ENCODE data around the gene ARHGAP1. TPM values are rescaled to one million over a fixed set of nuclear protein-coding genes. Genes with fewer than 3 reads are reported as not detected.
A peak's percentile ranks its signal among the peaks of the same experiment; 100 is the strongest.
"Not testable (repeated sequence)": the region's sequence is repeated elsewhere in the genome, so short reads cannot be mapped to it uniquely, and the experiment has no call there.

The ARHGAP1 gene
- total RNA-seq, 1 experiment from 2014 or later = 21.8 TPM

GRCh38 chr11:46728659-46729040, 28.2 kb upstream of the ARHGAP1 start:
- no peaks in the 10 kb centered on the region for H3K36me3 ChIP-seq
- H3K4me3 ChIP-seq = no peak overlapping the region
- peaks cover 6% of the 10 kb centered on the region; the same call in 1 of the 2 replicates for H3K4me1 ChIP-seq
- no peak overlapping the region for H3K27ac ChIP-seq
- no peaks in the 10 kb centered on the region for H3K9me3 ChIP-seq (replicated peaks)
- DNase-seq = no peak
- no peaks in the 10 kb centered on the region for H3K27me3 ChIP-seq

DNA sequence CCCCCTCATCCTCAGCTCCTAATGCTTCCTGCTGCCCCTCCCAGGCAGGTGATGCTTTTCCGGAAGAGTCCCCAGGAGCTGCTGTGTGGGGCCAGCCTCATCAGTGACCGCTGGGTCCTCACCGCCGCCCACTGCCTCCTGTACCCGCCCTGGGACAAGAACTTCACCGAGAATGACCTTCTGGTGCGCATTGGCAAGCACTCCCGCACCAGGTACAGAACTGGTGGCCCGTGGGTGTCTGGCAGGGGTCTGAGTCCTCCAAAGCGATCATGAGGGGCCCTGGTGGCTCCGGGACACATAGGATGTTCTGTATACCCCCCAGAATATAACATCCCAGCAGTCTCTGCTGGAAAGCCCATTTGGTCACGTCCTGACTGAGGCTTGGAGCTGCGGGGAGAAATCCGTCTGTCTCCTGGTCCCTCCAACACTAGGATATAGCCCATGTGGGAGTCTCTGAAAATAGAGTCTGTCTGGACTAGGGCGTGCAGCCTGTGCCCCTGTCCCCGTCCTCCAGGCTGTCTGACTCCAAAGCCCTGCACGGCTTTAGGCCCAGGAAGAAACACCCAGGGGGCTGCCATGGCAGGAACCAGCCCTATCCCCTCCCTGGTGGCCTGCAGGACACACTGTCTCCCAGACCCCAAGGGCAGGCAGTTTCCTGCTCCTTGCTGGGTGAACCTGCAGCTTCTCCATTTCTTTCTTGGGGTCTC, 27.7 kb upstream of the ARHGAP1 start:
- no peak overlapping the region for H3K4me3 ChIP-seq
- no peak for DNase-seq

DNA sequence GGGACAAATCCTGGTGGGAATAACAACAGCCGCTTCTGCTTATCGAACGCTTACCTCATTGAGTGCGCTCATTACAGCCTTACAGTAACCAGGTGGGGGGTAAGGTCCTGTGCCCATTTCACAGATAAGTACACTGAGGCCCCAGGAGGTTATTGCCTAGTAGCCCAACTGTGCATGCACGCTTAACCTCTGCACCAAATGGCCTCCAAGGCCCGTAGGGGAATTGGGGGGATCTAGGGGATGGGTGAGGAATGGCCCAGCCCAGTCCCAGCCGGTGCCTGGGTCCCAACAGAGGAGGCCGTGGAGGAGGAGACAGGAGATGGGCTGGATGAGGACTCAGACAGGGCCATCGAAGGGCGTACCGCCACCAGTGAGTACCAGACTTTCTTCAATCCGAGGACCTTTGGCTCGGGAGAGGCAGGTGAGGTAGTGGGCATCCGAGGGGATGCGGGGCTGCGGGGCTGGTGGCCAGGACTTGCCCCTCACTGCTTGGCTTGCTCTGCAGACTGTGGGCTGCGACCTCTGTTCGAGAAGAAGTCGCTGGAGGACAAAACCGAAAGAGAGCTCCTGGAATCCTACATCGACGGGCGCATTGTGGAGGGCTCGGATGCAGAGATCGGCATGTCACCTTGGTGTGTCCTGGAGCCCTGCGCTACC, 25.9 kb upstream of the ARHGAP1 start:
- no peak overlapping the region for H3K27ac ChIP-seq
- DNase-seq = no peak
- no peaks in the 10 kb centered on the region for H3K27me3 ChIP-seq
- peaks cover 6% of the 10 kb centered on the region; the same call in 1 of the 2 replicates for H3K4me1 ChIP-seq
- H3K4me3 ChIP-seq = no peak overlapping the region
- no peaks in the 10 kb centered on the region for H3K36me3 ChIP-seq
- H3K9me3 ChIP-seq (replicated peaks) = no peaks in the 10 kb centered on the region

More for the DNA sequence above, 27.7 kb upstream of the ARHGAP1 start:
- Histone ChIP-seq H3K27ac (no peak overlapping the region), H3K27me3 (no peaks in the 10 kb centered on the region), H3K4me1 (peaks cover 6% of the 10 kb centered on the region; the same call in 1 of the 2 replicates), H3K9me3 (replicated peaks) (no peaks in the 10 kb centered on the region), H3K36me3 (no peaks in the 10 kb centered on the region)

GRCh38 chr11:46725338-46726205, 25.2 kb upstream of the ARHGAP1 start:
- Histone ChIP-seq H3K9me3 (replicated peaks) (no peaks in the 10 kb centered on the region), H3K4me3 (no peak overlapping the region), H3K4me1 (peaks cover 6% of the 10 kb centered on the region; the same call in 1 of the 2 replicates), H3K36me3 (no peaks in the 10 kb centered on the region), H3K27ac (no peak overlapping the region), H3K27me3 (no peaks in the 10 kb centered on the region)
- DNase-seq = no peak

DNA sequence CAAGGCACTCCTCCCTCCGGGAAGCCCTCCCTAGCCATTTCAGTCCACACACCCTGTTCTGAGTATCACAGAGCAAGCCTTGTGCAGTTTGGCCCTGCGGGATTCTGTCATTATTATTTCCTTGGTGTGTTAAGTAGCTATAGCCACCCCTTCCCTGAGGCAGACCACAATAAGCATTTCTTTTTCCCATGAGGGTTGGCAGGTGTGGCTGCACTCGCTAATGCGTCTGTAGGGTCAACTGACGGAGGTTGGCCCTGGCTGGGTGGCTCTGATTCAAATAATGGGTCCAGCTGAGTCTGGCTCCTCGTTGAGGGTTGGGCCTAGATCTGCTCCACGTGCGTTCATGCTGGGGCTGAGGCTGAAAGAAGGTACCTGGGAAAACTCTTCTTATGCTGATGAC, 23.7 kb upstream of the ARHGAP1 start:
- peak; percentile 54 to 69 for DNase-seq
- no peaks in the 10 kb centered on the region for H3K36me3 ChIP-seq
- no peak overlapping the region for H3K4me3 ChIP-seq
- no peak overlapping the region for H3K27ac ChIP-seq
- no peaks in the 10 kb centered on the region for H3K9me3 ChIP-seq (replicated peaks)
- H3K4me1 ChIP-seq = peaks cover 6% of the 10 kb centered on the region; the same call in 1 of the 2 replicates
- no peaks in the 10 kb centered on the region for H3K27me3 ChIP-seq

DNA sequence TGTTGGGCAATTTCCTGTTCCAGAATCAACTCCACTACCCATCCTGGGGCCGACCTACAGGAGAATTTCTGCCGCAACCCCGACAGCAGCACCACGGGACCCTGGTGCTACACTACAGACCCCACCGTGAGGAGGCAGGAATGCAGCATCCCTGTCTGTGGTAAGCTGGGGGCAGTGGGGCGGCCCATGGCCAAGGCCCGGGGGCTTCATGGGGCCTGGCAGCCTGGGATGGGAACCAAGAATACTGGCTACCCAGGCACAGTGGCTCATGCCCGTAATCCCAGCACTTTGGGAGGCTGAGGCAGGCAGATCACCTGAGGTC, 22.9 kb upstream of the ARHGAP1 start:
- Histone ChIP-seq H3K36me3 (no peaks in the 10 kb centered on the region), H3K4me3 (no peak overlapping the region), H3K27ac (no peak overlapping the region), H3K27me3 (no peaks in the 10 kb centered on the region), H3K4me1 (peaks cover 6% of the 10 kb centered on the region; the same call in 1 of the 2 replicates), H3K9me3 (replicated peaks) (no peaks in the 10 kb centered on the region)
- no peak for DNase-seq

DNA sequence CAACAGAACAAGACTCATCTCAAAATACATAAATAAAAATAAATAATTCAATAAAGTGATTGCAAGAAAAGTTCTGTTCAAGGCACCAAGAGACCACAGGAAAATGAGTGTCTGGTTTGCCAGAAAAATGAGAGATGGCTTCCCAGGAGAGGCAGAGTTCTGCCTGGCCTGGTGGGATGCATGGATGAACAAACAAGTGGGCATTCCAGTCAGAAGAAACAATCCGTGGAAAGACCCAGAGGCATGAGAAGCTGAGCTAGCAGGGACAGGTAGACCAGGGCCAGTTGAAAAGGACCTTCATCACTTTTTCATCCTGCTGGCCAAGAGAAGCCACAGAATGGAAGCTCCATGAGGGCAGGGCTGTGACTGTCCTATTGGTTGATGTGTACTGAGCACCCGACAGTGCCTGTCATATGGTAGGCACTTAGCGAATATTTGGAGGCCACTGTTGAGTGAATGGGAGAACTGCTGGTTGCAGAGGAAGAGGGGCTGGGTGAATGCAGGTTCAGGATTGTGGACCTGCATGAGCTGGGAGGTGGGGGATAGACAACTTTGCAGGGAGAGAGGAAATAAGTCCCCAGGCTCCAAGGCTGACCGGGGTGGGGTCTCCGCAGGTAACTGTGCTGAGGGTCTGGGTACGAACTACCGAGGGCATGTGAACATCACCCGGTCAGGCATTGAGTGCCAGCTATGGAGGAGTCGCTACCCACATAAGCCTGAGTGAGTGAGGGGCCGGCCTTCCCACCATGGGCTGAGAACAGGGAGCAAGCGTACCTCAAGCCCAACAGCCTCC, 22.3 kb upstream of the ARHGAP1 start:
- Histone ChIP-seq H3K4me1 (peaks cover 6% of the 10 kb centered on the region; the same call in 1 of the 2 replicates), H3K9me3 (replicated peaks) (no peaks in the 10 kb centered on the region), H3K27ac (no peak overlapping the region), H3K36me3 (no peaks in the 10 kb centered on the region), H3K4me3 (no peak overlapping the region), H3K27me3 (no peaks in the 10 kb centered on the region)
- no peak for DNase-seq

DNA sequence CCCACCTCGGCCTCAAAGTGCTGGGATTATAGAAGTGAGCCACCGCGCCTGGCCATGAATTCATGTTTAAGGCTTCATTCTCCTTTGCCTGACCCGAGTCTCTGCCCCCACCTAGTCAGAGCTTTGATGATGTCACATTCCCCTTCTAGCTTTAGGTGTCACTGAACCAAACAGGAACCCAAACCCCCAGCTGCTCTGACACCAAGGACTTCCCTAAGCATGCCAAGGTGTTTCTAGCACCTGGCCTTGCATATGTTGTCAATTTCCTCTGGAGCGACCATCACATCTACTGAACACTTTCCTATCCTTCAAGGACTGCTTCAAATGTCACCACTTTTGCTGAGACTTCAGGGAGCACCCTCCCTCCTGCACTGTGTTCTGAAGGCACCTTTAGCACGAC, 20.9 kb upstream of the ARHGAP1 start:
- Histone ChIP-seq H3K4me1 (peaks cover 6% of the 10 kb centered on the region; the same call in 1 of the 2 replicates), H3K4me3 (no peak overlapping the region), H3K27me3 (no peaks in the 10 kb centered on the region), H3K27ac (no peak overlapping the region), H3K9me3 (replicated peaks) (no peaks in the 10 kb centered on the region), H3K36me3 (no peaks in the 10 kb centered on the region)
- no peak for DNase-seq

- Histone ChIP-seq H3K27me3 (no peaks in the 10 kb centered on the region), H3K4me3 (no peak overlapping the region), H3K27ac (no peak overlapping the region), H3K9me3 (replicated peaks) (no peaks in the 10 kb centered on the region), H3K36me3 (no peaks in the 10 kb centered on the region), H3K4me1 (peaks cover 8% of the 10 kb centered on the region; the same call in 1 of the 2 replicates)
- DNase-seq = no peak
Measured at GRCh38 chr11:46719543-46720218, 19.3 kb upstream of the ARHGAP1 start.

DNA sequence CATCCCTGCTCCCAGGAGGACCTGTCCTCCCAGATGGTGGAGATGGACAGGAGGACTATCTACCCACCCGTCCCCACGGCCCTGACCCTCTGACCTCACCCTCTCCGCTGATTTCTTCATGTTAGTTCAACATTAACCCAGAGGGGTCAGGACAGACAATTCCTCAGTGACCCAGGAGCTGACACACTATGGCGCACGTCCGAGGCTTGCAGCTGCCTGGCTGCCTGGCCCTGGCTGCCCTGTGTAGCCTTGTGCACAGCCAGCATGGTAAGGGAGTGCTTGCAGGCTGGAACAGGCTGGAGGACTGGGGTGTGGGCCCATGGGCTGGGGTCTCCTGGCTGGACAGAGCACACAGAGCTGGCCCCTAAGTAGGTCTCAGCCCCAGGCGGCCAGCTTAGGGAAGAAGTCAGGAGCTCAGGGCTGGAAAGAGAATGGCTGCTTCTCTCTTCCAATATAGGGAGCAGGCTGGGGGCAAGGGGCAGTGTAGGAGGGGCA, 18.7 kb upstream of the ARHGAP1 start, which contains the start of gene F2:
TSS of gene F2 (plus strand) at position 166 of the 495 bp plus-strand sequence. CDS start at position 189, 23 bp downstream.
- Histone ChIP-seq H3K27me3 (no peaks in the 10 kb centered on the region), H3K27ac (no peak within 1 kb of the TSS), H3K4me3 (no peak within 1 kb of the TSS), H3K4me1 (peaks cover 8% of the 10 kb centered on the region), H3K9me3 (replicated peaks) (no peaks in the 10 kb centered on the region), H3K36me3 (no peaks in the 10 kb centered on the region)
- no peak for DNase-seq

GRCh38 chr11:46718155-46719019, 18.0 kb upstream of the ARHGAP1 start:
- no peaks in the 10 kb centered on the region for H3K36me3 ChIP-seq
- H3K4me1 ChIP-seq = peaks cover 5% of the 10 kb centered on the region; the same call in 1 of the 2 replicates
- H3K27ac ChIP-seq = no peak overlapping the region
- DNase-seq = peak in 1 of 2 experiments; percentile 33
- no peaks in the 10 kb centered on the region for H3K27me3 ChIP-seq
- no peak overlapping the region for H3K4me3 ChIP-seq
- no peaks in the 10 kb centered on the region for H3K9me3 ChIP-seq (replicated peaks)

DNA sequence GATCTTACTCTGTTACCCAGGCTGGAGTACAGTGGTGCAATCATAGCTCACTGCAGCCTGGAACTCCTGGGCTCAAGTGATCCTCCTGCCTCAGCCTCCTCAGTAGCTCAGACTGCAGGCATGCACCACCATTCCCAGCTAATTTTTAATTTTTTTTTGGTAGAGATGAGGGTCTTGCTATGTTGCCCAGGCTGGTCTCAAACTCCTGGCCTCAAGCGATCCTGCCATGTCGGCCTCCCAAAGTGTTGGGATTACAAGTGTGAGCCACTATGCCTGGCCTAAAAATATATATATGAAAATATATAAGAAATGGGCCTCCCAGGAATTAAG, 17.4 kb upstream of the ARHGAP1 start:
- not testable (repeated sequence) for H3K4me1 ChIP-seq; H3K9me3 ChIP-seq (replicated peaks); H3K36me3 ChIP-seq; H3K27ac ChIP-seq; H3K27me3 ChIP-seq; DNase-seq; H3K4me3 ChIP-seq
